HT-29 (cell line): ENCODE measurements around the gene NDC80. TPM values are rescaled to one million over a fixed set of nuclear protein-coding genes. Genes with fewer than 3 reads are reported as not detected.
"Not testable (repeated sequence)": the region's sequence is repeated elsewhere in the genome, so short reads cannot be mapped to it uniquely, and the experiment has no call there.

ENCODE experiments used
- DNase-seq: peaks from one replicate; pipeline ENCODE4 v3.0.0-alpha.2; 2015; ENCODE audit warnings: low spot score
- total RNA-seq: library from RNA; depleted of rRNA; stranded (reverse); fragments of >200 nt; shearing (Covaris generic); gene quantifications from 2 replicates; pipeline ENCODE4 v1.2.3, GENCODE V29; 2014; rRNA removed

The NDC80 gene
- total RNA-seq: 19.4 and 22.7 TPM in 2 replicates

- DNase-seq: peak; percentile 94
Measured at GRCh38 chr18:2571200-2572170, at the start of gene NDC80, which contains the start of gene METTL4. NDC80 (plus strand) TSS chr18:2571557; CDS start chr18:2572986, 1,429 bp downstream. METTL4 (minus strand) TSS chr18:2571505; CDS start chr18:2567216, 4,289 bp downstream.

- no peak for DNase-seq
Measured at GRCh38 chr18:2522112-2522511, 49.2 kb upstream of the NDC80 start.

GRCh38 chr18:2524794-2525198, 46.6 kb upstream of the NDC80 start:
- not testable (repeated sequence) for DNase-seq

GRCh38 chr18:2526329-2526728, 45.0 kb upstream of the NDC80 start:
- DNase-seq: no peak

GRCh38 chr18:2529154-2529553, 42.2 kb upstream of the NDC80 start:
- DNase-seq: no peak

GRCh38 chr18:2531751-2532150, 39.6 kb upstream of the NDC80 start:
- DNase-seq: no peak

- DNase-seq: no peak
Measured at GRCh38 chr18:2532797-2533196, 38.6 kb upstream of the NDC80 start.

- no peak for DNase-seq
Measured at GRCh38 chr18:2534906-2535305, 36.5 kb upstream of the NDC80 start.

GRCh38 chr18:2535419-2535910, 35.9 kb upstream of the NDC80 start:
- DNase-seq: no peak

GRCh38 chr18:2536063-2536462, 35.3 kb upstream of the NDC80 start:
- no peak for DNase-seq

- DNase-seq: no peak
Measured at GRCh38 chr18:2536493-2536892, 34.9 kb upstream of the NDC80 start.

GRCh38 chr18:2537296-2537695, 34.1 kb upstream of the NDC80 start:
- DNase-seq: no peak

- no peak for DNase-seq
Measured at GRCh38 chr18:2538236-2538635, 33.1 kb upstream of the NDC80 start.

GRCh38 chr18:2538844-2539243, 32.5 kb upstream of the NDC80 start:
- no peak for DNase-seq

- DNase-seq: no peak
Measured at GRCh38 chr18:2540575-2540974, 30.8 kb upstream of the NDC80 start.

- DNase-seq: peak; percentile 54
Measured at GRCh38 chr18:2541925-2542563, 29.3 kb upstream of the NDC80 start.

GRCh38 chr18:2545155-2545554, 26.2 kb upstream of the NDC80 start:
- no peak for DNase-seq

- peak; percentile 72 for DNase-seq
Measured at GRCh38 chr18:2547477-2548087, 23.8 kb upstream of the NDC80 start.

GRCh38 chr18:2549462-2549861, 21.9 kb upstream of the NDC80 start:
- no peak for DNase-seq

GRCh38 chr18:2551425-2551824, 19.9 kb upstream of the NDC80 start:
- DNase-seq: no peak

GRCh38 chr18:2554696-2555095, 16.7 kb upstream of the NDC80 start:
- no peak for DNase-seq

- no peak for DNase-seq
Measured at GRCh38 chr18:2555895-2556294, 15.5 kb upstream of the NDC80 start.
